Measurements from ENCODE around the gene BIRC6. TPM values are rescaled to one million over a fixed set of nuclear protein-coding genes. Genes with fewer than 3 reads are reported as not detected.
A peak's percentile ranks its signal among the peaks of the same experiment; 100 is the strongest.

BIRC6 gene
- total RNA-seq, 1 donor from 2014 or later, result 32.7 TPM

DNA sequence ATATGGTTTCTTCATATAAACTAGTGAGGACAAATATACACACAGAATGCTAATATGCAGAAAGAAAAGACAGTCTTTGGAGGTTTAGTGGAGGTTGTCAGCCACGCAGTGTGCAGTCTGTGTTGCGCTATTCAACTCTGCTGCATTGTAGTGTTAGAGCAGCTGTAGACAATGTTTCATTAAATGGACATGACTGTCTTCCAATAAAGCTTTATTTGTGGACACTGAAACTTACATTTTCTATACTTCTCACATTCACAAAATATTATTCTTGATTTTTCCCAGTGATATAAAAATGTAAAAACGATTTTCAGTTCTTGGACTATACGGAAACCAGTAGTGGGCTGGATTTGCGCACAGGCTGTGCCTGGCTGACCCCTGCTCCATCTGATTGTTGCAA is 284.4 kb downstream of the BIRC6 start:
- Histone ChIP-seq H3K27me3 (ENCODE audit: low read depth) (no peaks in the 10 kb centered on the region), H3K36me3 (peaks cover 93% of the 10 kb centered on the region), H3K9me3 (replicated peaks) (no peaks in the 10 kb centered on the region), H3K27ac (replicated peaks) (no peak overlapping the region), H3K4me1 (no peaks in the 10 kb centered on the region), H3K4me3 (no peak overlapping the region)
- DNase-seq, result no peak
- TF ChIP-seq, protein P1, sequence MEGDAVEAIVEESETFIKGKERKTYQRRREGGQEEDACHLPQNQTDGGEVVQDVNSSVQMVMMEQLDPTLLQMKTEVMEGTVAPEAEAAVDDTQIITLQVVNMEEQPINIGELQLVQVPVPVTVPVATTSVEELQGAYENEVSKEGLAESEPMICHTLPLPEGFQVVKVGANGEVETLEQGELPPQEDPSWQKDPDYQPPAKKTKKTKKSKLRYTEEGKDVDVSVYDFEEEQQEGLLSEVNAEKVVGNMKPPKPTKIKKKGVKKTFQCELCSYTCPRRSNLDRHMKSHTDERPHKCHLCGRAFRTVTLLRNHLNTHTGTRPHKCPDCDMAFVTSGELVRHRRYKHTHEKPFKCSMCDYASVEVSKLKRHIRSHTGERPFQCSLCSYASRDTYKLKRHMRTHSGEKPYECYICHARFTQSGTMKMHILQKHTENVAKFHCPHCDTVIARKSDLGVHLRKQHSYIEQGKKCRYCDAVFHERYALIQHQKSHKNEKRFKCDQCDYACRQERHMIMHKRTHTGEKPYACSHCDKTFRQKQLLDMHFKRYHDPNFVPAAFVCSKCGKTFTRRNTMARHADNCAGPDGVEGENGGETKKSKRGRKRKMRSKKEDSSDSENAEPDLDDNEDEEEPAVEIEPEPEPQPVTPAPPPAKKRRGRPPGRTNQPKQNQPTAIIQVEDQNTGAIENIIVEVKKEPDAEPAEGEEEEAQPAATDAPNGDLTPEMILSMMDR (IDR thresholded peaks at IDR 0.05; ENCODE audit: borderline replicate concordance), result no peak
- intact Hi-C loops (cut with micrococcal nuclease), result no loop called here

DNA sequence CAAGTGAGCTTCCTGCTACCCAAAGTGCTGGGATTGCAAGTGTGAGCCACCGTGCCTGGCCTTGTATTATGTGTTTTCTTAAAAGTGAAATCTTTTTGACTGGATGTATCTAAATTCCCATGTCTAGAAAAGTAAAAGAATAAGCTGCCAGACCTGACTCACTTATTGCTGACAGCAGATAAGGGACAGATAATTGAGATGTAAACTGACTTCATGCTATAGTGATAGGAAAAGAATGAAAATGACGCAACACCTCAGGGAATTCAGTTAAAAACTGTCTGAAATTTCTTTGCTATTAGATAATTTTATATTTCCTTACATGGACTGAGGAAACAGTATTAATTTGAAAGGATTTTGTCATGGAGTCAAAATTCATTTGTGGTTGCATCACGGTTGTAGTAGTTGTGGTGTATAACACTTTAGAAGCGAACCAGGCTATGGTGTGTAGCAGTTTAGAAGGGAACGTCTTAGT is 290.4 kb downstream of the BIRC6 start:
- peaks cover 73% of the 10 kb centered on the region for H3K36me3 ChIP-seq
- no peaks in the 10 kb centered on the region for H3K4me1 ChIP-seq
- TF ChIP-seq, protein P1 (IDR thresholded peaks at IDR 0.05; ENCODE audit: borderline replicate concordance), result no peak
- no peak overlapping the region for H3K4me3 ChIP-seq
- H3K27ac ChIP-seq (replicated peaks), result peak overlapping the region; percentile 48
- DNase-seq, result no peak
- H3K27me3 ChIP-seq (ENCODE audit: low read depth), result no peaks in the 10 kb centered on the region
- intact Hi-C loops (cut with micrococcal nuclease), result no loop called here
- no peaks in the 10 kb centered on the region for H3K9me3 ChIP-seq (replicated peaks)

DNA sequence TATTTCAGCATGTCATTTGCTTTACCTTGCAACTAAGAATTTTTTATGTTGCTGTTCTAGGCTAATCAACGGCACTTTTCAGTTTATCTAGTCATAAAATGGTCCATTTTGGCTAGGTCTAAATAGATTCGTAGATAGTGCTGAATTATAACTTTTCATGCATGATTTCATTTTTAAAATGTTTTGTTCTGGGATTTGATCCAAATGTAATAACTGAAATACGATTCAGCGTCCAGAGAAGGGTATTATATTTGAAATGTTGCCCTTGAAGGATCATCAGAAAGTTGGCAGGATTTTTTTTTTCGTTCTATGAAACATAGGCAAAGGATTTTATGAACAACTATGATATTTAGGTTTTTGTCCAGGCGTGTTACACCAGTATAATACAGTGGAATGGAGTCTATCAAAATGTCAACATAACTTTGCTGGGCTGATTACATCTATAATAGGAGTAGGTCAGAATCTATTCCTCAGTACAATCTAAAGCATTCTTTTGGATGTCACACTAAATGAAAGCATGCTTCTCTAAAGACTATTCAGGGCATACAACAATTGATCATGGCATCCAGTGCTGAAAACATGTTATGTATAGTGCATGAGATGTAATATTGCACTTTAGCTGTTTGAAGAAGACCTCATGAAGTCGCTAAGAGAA is 295.9 kb downstream of the BIRC6 start:
- TF ChIP-seq, protein P1 (IDR thresholded peaks at IDR 0.05; ENCODE audit: borderline replicate concordance), result no peak
- intact Hi-C loops (cut with micrococcal nuclease), result no loop called here
- Histone ChIP-seq H3K9me3 (replicated peaks) (no peaks in the 10 kb centered on the region), H3K4me3 (no peak overlapping the region), H3K27me3 (ENCODE audit: low read depth) (no peaks in the 10 kb centered on the region), H3K36me3 (peaks cover 46% of the 10 kb centered on the region), H3K4me1 (no peaks in the 10 kb centered on the region), H3K27ac (replicated peaks) (peak overlapping the region; percentile 6)
- no peak for DNase-seq

DNA sequence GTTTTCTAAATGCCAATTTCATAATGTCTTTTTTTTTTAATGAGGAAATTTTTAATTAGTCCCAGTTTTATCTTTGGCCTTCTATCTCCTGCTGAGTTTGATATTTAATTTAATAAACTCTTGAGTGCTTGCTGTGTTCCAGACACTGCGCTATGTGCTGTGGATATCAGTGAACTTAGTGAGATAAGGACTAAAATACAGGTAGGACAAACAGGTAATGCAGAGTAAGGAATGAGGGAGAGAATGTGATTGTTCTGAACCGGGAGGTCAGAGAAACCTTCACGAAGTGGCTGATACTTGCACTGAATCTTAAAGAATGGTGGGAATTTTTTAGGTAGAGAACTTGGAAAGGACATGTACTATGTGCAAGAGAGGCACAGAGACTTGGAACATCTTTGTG is 299.2 kb downstream of the BIRC6 start:
- Histone ChIP-seq H3K4me3 (no peak overlapping the region), H3K4me1 (no peaks in the 10 kb centered on the region), H3K27ac (replicated peaks) (no peak overlapping the region), H3K27me3 (ENCODE audit: low read depth) (no peaks in the 10 kb centered on the region), H3K9me3 (replicated peaks) (no peaks in the 10 kb centered on the region), H3K36me3 (peaks cover 29% of the 10 kb centered on the region)
- DNase-seq, result no peak
- intact Hi-C loops (cut with micrococcal nuclease), result no loop called here
- TF ChIP-seq, protein P1 (IDR thresholded peaks at IDR 0.05; ENCODE audit: borderline replicate concordance), result no peak

DNA sequence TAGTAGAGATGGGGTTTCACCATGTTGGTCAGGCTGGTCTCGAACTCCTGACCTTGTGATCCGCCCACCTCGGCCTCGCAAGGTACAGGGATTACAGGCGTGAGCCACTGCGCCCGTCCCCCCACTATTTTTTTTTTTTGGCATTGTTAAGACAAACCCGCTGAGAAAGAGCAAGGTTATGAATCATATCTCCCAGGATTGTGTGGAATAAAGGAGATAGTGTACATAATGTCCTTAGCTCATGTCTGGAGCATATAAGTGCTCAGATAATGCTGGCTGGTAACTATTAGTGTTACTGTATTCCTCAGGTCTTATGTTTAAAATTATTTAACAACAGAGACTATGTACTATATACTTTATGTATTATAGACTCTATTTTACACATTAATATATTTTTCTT is 307.0 kb downstream of the BIRC6 start:
- no peak overlapping the region for H3K27ac ChIP-seq (replicated peaks)
- no peak overlapping the region for H3K4me3 ChIP-seq

More for the DNA sequence above, 307.0 kb downstream of the BIRC6 start:
- Histone ChIP-seq H3K9me3 (replicated peaks) (no peaks in the 10 kb centered on the region), H3K27me3 (ENCODE audit: low read depth) (no peaks in the 10 kb centered on the region), H3K4me1 (no peaks in the 10 kb centered on the region), H3K36me3 (peaks cover 30% of the 10 kb centered on the region)
- TF ChIP-seq, protein P1 (IDR thresholded peaks at IDR 0.05; ENCODE audit: borderline replicate concordance), result no peak
- intact Hi-C loops (cut with micrococcal nuclease), result no loop called here
- no peak for DNase-seq
